Activated effector memory CD4-positive, alpha-beta T cell treated with Interleukin-2 at 50 U/mL for 16 hours (primary cell): ENCODE measurements around the gene HOXA13.

Experiments
- DNase-seq: peaks from one replicate; pipeline ENCODE4 v3.0.0-alpha.2; 2020

HOXA13 gene

GRCh38 chr7:27199849-27200760, at the start of gene HOXA13:
HOXA13 (minus strand) TSS chr7:27200091; CDS start chr7:27200077, 14 bp downstream.
- no peak for DNase-seq

- no peak for DNase-seq
Measured at GRCh38 chr7:27248911-27249723, 49.2 kb upstream of the HOXA13 start.

- no peak for DNase-seq
Measured at GRCh38 chr7:27248427-27248806, 48.5 kb upstream of the HOXA13 start.

- DNase-seq, result no peak
Measured at GRCh38 chr7:27247452-27248426, 47.8 kb upstream of the HOXA13 start.

- DNase-seq, result no peak
Measured at GRCh38 chr7:27247000-27247399, 47.1 kb upstream of the HOXA13 start.

- DNase-seq, result no peak
Measured at GRCh38 chr7:27245798-27246691, 46.2 kb upstream of the HOXA13 start.

GRCh38 chr7:27245124-27245797, 45.4 kb upstream of the HOXA13 start:
- DNase-seq, result no peak

- no peak for DNase-seq
Measured at GRCh38 chr7:27244488-27245123, 44.7 kb upstream of the HOXA13 start.

- DNase-seq, result no peak
Measured at GRCh38 chr7:27243340-27244163, 43.7 kb upstream of the HOXA13 start.

- no peak for DNase-seq
Measured at GRCh38 chr7:27242555-27243339, 42.9 kb upstream of the HOXA13 start, which contains the start of gene EVX1. EVX1 (plus strand) TSS chr7:27242802; CDS start chr7:27243031, 229 bp downstream.

GRCh38 chr7:27242154-27242553, 42.3 kb upstream of the HOXA13 start:
- no peak for DNase-seq

- DNase-seq, result no peak
Measured at GRCh38 chr7:27241189-27242056, 41.5 kb upstream of the HOXA13 start.

- no peak for DNase-seq
Measured at GRCh38 chr7:27240015-27240731, 40.3 kb upstream of the HOXA13 start.

- no peak for DNase-seq
Measured at GRCh38 chr7:27239387-27240014, 39.6 kb upstream of the HOXA13 start.

GRCh38 chr7:27238979-27239386, 39.1 kb upstream of the HOXA13 start:
- DNase-seq, result no peak

- DNase-seq, result no peak
Measured at GRCh38 chr7:27237735-27238334, 37.9 kb upstream of the HOXA13 start.
